Pancreas (tissue), 10 donors: ENCODE results near the gene KRTAP10-9. TPM values are rescaled to one million over a fixed set of nuclear protein-coding genes. Genes with fewer than 3 reads are reported as not detected.

Source experiments
- ATAC-seq, 4 donors: fragments of 200-7000 bp; cut with Tn5 transposase; one replicate each; pipeline versions ENCODE4 v1.8.0 to v1.9.1; 2020; ENCODE audit warnings: mild to moderate bottlenecking in 4 of 4, moderate library complexity in 4 of 4
- DNase-seq, 6 donors: peaks; one replicate each; pipeline ENCODE4 v3.0.0-alpha.2; 2020
- FAIRE-seq: peaks from 2 replicates; lab custom pipeline; 2012; peaks lifted over from hg19 to GRCh38; lab: Jason Lieb, UNC
- H3K27ac ChIP-seq, 4 donors: fragments of 200-600 bp; sonication (generic); 1 replicate in 3 of 4; 2 replicates in 1 of 4; pipeline versions ENCODE4 v1.5.0 to v1.8.0; 2020
- H3K27me3 ChIP-seq, 4 donors: fragments of 200-600 bp; one replicate each; pipeline ENCODE4 v1.8.0; 2021
- H3K36me3 ChIP-seq, 3 donors: fragments of 200-600 bp; sonication (generic) in 1 of 3; one replicate each; pipeline versions ENCODE4 v1.5.0 to v1.8.0; 2020 to 2021
- H3K4me1 ChIP-seq, 3 donors: fragments of 200-600 bp; one replicate each; pipeline ENCODE4 v1.8.0; 2021
- H3K4me3 ChIP-seq, 4 donors: fragments of 200-600 bp; sonication (generic) in 2 of 4; one replicate each; pipeline versions ENCODE4 v1.5.0 to v1.8.0; 2020 to 2021
- H3K9me3 ChIP-seq, 4 donors: fragments of 200-600 bp; one replicate each; pipeline ENCODE4 v1.8.0; 2021
- WGBS, 2 donors: extraction: QIAGEN DNeasy Blood & Tissue Kit; methylation state at CpG; one replicate each; pipeline ENCODE4 v1.1.7; 2013; 5-methylcytosine and 5-hydroxymethylcytosine counted together
- intact Hi-C, 3 donors: fragments of 100-400 bp; cut with DNase I; formaldehyde crosslinking; loops; one replicate each; pipeline versions ENCODE4 v1.11.1 to v1.14.2; 2022
- polyA plus RNA-seq, 2 donors: library from polyadenylated mRNA; stranded (reverse); fragments of 200-250 nt; gene quantifications; one replicate each; pipeline ENCODE4 v1.2.3, GENCODE V29; 2013
- total RNA-seq, 6 donors: library from RNA; stranded (reverse); fragmentation: NEBNext Ultra II Directional in 4 of 6; extraction: Animal tissue kit (Norgen Biotek cat#: 25700) in 4 of 6; gene quantifications; one replicate each; pipeline versions ENCODE4 v1.2.1 to v1.2.4, GENCODE V29; 2021 to 2023
- TF ChIP-seq, protein P1 (sequence below), 4 donors: fragments of 200-600 bp; sonication (generic) in 3 of 4; IDR thresholded peaks; one replicate each; pipeline versions ENCODE4 v1.5.0 to v1.8.0; 2021; ENCODE audit warnings: antibody characterized with exemption in 4 of 4
- donor health status: healthy with polysubstance abuse.
- donor health status: DM: no; HTN: no; CAD: no; lungs with moderate emphysema.
- donor health status: DM: no; HTN: no; CAD: no.
- donor health status: control.
- donor health status: control.
- donor health status: Bipolar disorder and iron deficiency.
- donor health status: DM: yes; HTN: yes; CAD: no.
- donor health status: DM: no; HTN: no; CAD: no.
- donor health status: DM: no; HTN: no; CAD: no.
- donor health status: DM: yes; HTN: yes; CAD: no.

The KRTAP10-9 gene
- total and polyA plus RNA-seq, 8 donors: not detected

GRCh38 chr21:44581158-44581557 is 45.7 kb upstream of the KRTAP10-9 start:
- TF ChIP-seq, protein P1, sequence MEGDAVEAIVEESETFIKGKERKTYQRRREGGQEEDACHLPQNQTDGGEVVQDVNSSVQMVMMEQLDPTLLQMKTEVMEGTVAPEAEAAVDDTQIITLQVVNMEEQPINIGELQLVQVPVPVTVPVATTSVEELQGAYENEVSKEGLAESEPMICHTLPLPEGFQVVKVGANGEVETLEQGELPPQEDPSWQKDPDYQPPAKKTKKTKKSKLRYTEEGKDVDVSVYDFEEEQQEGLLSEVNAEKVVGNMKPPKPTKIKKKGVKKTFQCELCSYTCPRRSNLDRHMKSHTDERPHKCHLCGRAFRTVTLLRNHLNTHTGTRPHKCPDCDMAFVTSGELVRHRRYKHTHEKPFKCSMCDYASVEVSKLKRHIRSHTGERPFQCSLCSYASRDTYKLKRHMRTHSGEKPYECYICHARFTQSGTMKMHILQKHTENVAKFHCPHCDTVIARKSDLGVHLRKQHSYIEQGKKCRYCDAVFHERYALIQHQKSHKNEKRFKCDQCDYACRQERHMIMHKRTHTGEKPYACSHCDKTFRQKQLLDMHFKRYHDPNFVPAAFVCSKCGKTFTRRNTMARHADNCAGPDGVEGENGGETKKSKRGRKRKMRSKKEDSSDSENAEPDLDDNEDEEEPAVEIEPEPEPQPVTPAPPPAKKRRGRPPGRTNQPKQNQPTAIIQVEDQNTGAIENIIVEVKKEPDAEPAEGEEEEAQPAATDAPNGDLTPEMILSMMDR (IDR thresholded peaks at IDR 0.05): no peak
- Histone ChIP-seq H3K27me3 (peaks cover 0 to 10% (median 0%) of the 10 kb centered on the region in 4 donors), H3K4me3 (no peak overlapping the region), H3K27ac (no peak overlapping the region), H3K9me3 (no peaks in the 10 kb centered on the region), H3K36me3 (no peaks in the 10 kb centered on the region), H3K4me1 (no peaks in the 10 kb centered on the region)
- no peak for ATAC-seq
- intact Hi-C loops: no loop called here
- no peak for FAIRE-seq
- no peak for DNase-seq
- 78 to 86% methylated on average over 3 of the region's 3 CpGs for WGBS, 2 donors

DNA sequence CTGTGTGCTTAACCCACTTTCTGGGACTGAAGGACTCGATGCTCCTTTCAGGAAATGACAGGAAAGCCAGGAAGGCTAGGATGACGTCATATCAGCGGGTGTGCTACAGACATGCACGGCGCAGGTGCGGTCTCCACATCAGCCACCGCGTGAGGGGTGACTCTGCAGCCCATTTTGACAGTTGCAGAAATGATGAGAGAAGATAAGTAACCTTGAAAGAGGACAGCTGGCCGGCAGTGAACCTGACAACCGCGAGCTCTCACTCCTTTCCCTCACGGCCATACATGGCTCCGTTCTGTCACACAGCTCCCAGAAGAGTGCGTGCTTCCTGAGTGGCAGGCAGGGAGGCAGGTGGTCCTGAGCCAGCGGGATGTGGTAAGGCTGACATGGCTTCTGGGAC is 44.8 kb upstream of the KRTAP10-9 start:
- H3K27me3 ChIP-seq: peaks cover 0 to 11% (median 0%) of the 10 kb centered on the region in 4 donors
- no peak overlapping the region for H3K4me3 ChIP-seq
- ATAC-seq: no peak
- H3K9me3 ChIP-seq: no peaks in the 10 kb centered on the region
- no peaks in the 10 kb centered on the region for H3K36me3 ChIP-seq
- intact Hi-C loops: no loop called here
- no peak overlapping the region for H3K27ac ChIP-seq
- whole genome bisulfite sequencing, 2 donors: 65 to 75% methylated on average over 15 of the region's 15 CpGs
- no peak for FAIRE-seq
- TF ChIP-seq, protein P1 (IDR thresholded peaks at IDR 0.05): no peak
- no peaks in the 10 kb centered on the region for H3K4me1 ChIP-seq
- no peak for DNase-seq

DNA sequence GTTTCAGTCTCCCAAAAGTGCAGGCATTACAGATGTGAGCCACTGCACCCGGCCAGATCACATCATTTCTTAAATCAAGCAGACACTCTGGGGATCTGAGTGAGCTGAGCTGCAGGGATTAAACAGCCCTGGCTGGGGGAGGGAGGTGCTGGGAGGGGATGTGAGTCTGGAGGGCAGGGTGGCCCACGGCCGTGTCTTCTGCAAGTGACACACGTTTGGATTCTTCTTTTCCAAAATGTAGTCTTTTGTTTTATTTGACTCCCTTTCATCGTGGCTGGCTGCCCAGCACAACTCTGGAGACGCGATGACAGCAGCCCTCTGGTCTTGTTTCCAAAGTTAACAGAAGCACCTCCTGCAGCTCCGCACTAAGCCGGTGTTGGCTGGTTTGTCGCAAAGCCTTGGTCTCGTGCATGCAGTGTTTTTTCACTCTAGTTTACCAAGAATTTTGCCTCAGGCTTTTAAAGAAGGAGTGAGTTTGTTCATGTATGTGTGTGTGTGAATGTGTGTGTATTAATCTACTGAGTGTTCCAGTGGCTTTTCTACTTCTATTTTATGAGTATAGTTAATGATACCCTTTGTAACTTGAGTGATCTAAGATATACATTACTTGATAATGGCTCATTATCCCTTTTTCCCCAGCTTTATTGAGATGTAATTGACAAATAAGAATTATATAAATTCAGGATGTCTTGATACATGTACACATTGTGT is 43.6 kb upstream of the KRTAP10-9 start:
- ATAC-seq (no peak), DNase-seq (no peak), FAIRE-seq (no peak)

GRCh38 chr21:44583800-44584147 is 43.1 kb upstream of the KRTAP10-9 start:
- Histone ChIP-seq H3K27ac (no peak overlapping the region), H3K27me3 (peaks cover 0 to 11% (median 0%) of the 10 kb centered on the region in 4 donors), H3K4me3 (no peak overlapping the region), H3K9me3 (no peaks in the 10 kb centered on the region), H3K4me1 (no peaks in the 10 kb centered on the region), H3K36me3 (no peaks in the 10 kb centered on the region)
- TF ChIP-seq, protein P1 (IDR thresholded peaks at IDR 0.05): no peak
- intact Hi-C loops: no loop called here
- FAIRE-seq (no peak), DNase-seq (no peak), ATAC-seq (no peak)
- 58 to 69% methylated on average over 6 of the region's 6 CpGs for WGBS, 2 donors

More for the DNA sequence above, 43.6 kb upstream of the KRTAP10-9 start:
- no peaks in the 10 kb centered on the region for H3K36me3 ChIP-seq
- intact Hi-C loops: no loop called here
- H3K27ac ChIP-seq: no peak overlapping the region
- TF ChIP-seq, protein P1 (IDR thresholded peaks at IDR 0.05): no peak
- peaks cover 0 to 11% (median 0%) of the 10 kb centered on the region in 4 donors for H3K27me3 ChIP-seq
- H3K4me3 ChIP-seq: no peak overlapping the region
- 18 to 22% methylated on average over 11 of the region's 11 CpGs for WGBS, 2 donors
- no peaks in the 10 kb centered on the region for H3K9me3 ChIP-seq
- no peaks in the 10 kb centered on the region for H3K4me1 ChIP-seq

DNA sequence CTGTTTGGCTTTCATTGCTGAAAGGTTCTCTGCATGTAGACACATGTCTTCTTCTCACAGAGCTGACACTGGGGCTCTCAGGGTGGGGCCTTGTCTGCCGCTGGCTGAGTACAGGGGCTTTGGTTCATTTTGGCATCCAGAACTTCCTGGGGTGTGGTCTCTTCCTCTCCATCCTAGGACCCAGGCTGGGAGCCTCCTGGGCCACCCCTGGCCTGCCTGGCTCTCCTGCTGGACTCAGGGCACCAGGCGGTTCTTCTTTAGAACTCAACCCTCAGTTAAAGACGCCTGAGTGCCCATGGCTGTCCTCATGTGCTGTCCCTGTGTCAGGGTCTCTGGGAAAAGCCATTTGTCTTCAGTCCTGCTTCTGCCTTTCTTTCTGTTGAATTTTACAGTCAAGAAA is 41.0 kb upstream of the KRTAP10-9 start:
- H3K36me3 ChIP-seq: no peaks in the 10 kb centered on the region
- no peak overlapping the region for H3K27ac ChIP-seq
- H3K4me1 ChIP-seq: no peaks in the 10 kb centered on the region
- 70 to 74% methylated on average over 3 of the region's 3 CpGs for WGBS, 2 donors
- no peak overlapping the region for H3K4me3 ChIP-seq
- intact Hi-C loops: no loop called here
- no peaks in the 10 kb centered on the region for H3K9me3 ChIP-seq
- TF ChIP-seq, protein P1 (IDR thresholded peaks at IDR 0.05): no peak
- FAIRE-seq (no peak), ATAC-seq (no peak), DNase-seq (peak in 1 of 6 donors; percentile 19)
- H3K27me3 ChIP-seq: peaks cover 0 to 11% (median 0%) of the 10 kb centered on the region in 4 donors
